Activated CD8-positive, alpha-beta T cell treated with anti-CD3 and anti-CD28 coated beads, Interleukin-2, amount 10 ng/mL, durations not matched to agents 7 days and 5 days (primary cell): ENCODE measurements around the gene SYNM. TPM values are rescaled to one million over a fixed set of nuclear protein-coding genes. Genes with fewer than 3 reads are reported as not detected.
"Not testable (repeated sequence)": the region's sequence is repeated elsewhere in the genome, so short reads cannot be mapped to it uniquely, and the experiment has no call there.

Source experiments
- ATAC-seq: fragments of 150-1000 bp; cut with Tn5 transposase; one replicate; pipeline ENCODE4 v1.10.0; 2021; ENCODE audit warnings: moderate library complexity
- CTCF ChIA-PET: fragments of 350-600 bp; sonication (Branson Sonifier 250); formaldehyde crosslinking; loops from one replicate; lab custom pipeline; 2021; ENCODE audit warnings: antibody characterized with exemption; lab: Charles Lee
- POLR2A ChIA-PET: fragments of 350-600 bp; sonication (Branson Sonifier 250); formaldehyde crosslinking; loops from one replicate; lab custom pipeline; 2021; ENCODE audit warnings: antibody characterized with exemption; lab: Charles Lee
- DNase-seq: peaks from one replicate; pipeline ENCODE4 v3.0.0-alpha.2; 2020
- H3K27ac Mint-ChIP-seq: one replicate; pipeline ENCODE4 v1.8.0; 2021; ENCODE audit warnings: mild to moderate bottlenecking, mixed read lengths
- H3K27me3 Mint-ChIP-seq: one replicate; pipeline ENCODE4 v1.8.0; 2021; ENCODE audit warnings: low read depth, mixed read lengths
- H3K36me3 Mint-ChIP-seq: one replicate; pipeline ENCODE4 v1.8.0; 2021; ENCODE audit warnings: low read depth, mixed read lengths
- H3K4me1 Mint-ChIP-seq: one replicate; pipeline ENCODE4 v1.8.0; 2021; ENCODE audit warnings: low read depth, mixed read lengths
- H3K4me3 Mint-ChIP-seq: one replicate; pipeline ENCODE4 v1.8.0; 2021; ENCODE audit warnings: mild to moderate bottlenecking, mixed read lengths
- H3K9me3 Mint-ChIP-seq: one replicate; pipeline ENCODE4 v1.8.0; 2022; ENCODE audit warnings: mixed read lengths; ENCODE audit not compliant: insufficient read depth
- total RNA-seq, 2 experiments: library from RNA; stranded (reverse); gene quantifications; one replicate each; pipeline ENCODE4 v1.2.3, GENCODE V29; 2021

Gene SYNM
- under 1 TPM; 0.18 to 0.29 TPM for total RNA-seq

GRCh38 chr15:99104788-99105513 is at the start of gene SYNM:
Gene SYNM (plus strand): TSS chr15:99105080. CDS start chr15:99105200, 120 bp downstream.
- Mint-ChIP-seq H3K27me3 (peaks cover 54% of the 10 kb centered on the region), H3K27ac (no peak within 1 kb of the TSS), H3K36me3 (no peaks in the 10 kb centered on the region), H3K4me3 (peak within 1 kb of the TSS; percentile 59), H3K9me3 (no peaks in the 10 kb centered on the region), H3K4me1 (peaks cover 28% of the 10 kb centered on the region)
- DNase-seq (peak; percentile 29), ATAC-seq (peak; percentile 50)
- POLR2A ChIA-PET, result no interaction called here
- CTCF ChIA-PET, result interaction anchor here (0.7 to 2.0 kb wide), 15 partner anchors 11 to 599 kb away, joined by 3 to 11 read pairs (median 5); no protein-coding TSS in a partner anchor

GRCh38 chr15:99055555-99056134 is 49.2 kb upstream of the SYNM start:
- H3K4me3 Mint-ChIP-seq, result no peak overlapping the region
- no peaks in the 10 kb centered on the region for H3K9me3 Mint-ChIP-seq
- ChIA-PET CTCF (interaction anchor here (0.6 to 0.9 kb wide), 2 partner anchors 21 to 97 kb away, joined by 3 read pairs; no protein-coding TSS in a partner anchor), POLR2A (no interaction called here)
- H3K27ac Mint-ChIP-seq, result no peak overlapping the region
- ATAC-seq (no peak), DNase-seq (no peak)
- no peaks in the 10 kb centered on the region for H3K36me3 Mint-ChIP-seq
- H3K27me3 Mint-ChIP-seq, result peaks cover 18% of the 10 kb centered on the region
- peaks cover 15% of the 10 kb centered on the region for H3K4me1 Mint-ChIP-seq

- ATAC-seq, result no peak
- Mint-ChIP-seq H3K36me3 (no peaks in the 10 kb centered on the region), H3K27me3 (peaks cover 28% of the 10 kb centered on the region), H3K27ac (no peak overlapping the region), H3K4me1 (peaks cover 14% of the 10 kb centered on the region), H3K4me3 (no peak overlapping the region), H3K9me3 (no peaks in the 10 kb centered on the region)
- no peak for DNase-seq
- POLR2A ChIA-PET, result no interaction called here
- CTCF ChIA-PET, result interaction anchor here (0.9 to 3.6 kb wide), 2 partner anchors 19 to 22 kb away, joined by 5 to 13 read pairs; no protein-coding TSS in a partner anchor
Observed at GRCh38 chr15:99057020-99057419, 47.9 kb upstream of the SYNM start.

- peaks cover 31% of the 10 kb centered on the region for H3K27me3 Mint-ChIP-seq
- H3K27ac Mint-ChIP-seq, result no peak overlapping the region
- peaks cover 9% of the 10 kb centered on the region for H3K4me1 Mint-ChIP-seq
- DNase-seq (no peak), ATAC-seq (no peak)
- CTCF ChIA-PET, result interaction anchor here (0.6 to 3.6 kb wide), 5 partner anchors 13 to 278 kb away, joined by 3 to 13 read pairs (median 8); no protein-coding TSS in a partner anchor
- peak overlapping the region; percentile 51 for H3K4me3 Mint-ChIP-seq
- no peaks in the 10 kb centered on the region for H3K36me3 Mint-ChIP-seq
- no peaks in the 10 kb centered on the region for H3K9me3 Mint-ChIP-seq
- POLR2A ChIA-PET, result no interaction called here
Observed at GRCh38 chr15:99057697-99058420, 47.0 kb upstream of the SYNM start.

- POLR2A ChIA-PET, result no interaction called here
- DNase-seq (no peak), ATAC-seq (peak; percentile 12)
- Mint-ChIP-seq H3K27ac (no peak overlapping the region), H3K27me3 (peaks cover 34% of the 10 kb centered on the region), H3K4me3 (peak overlapping the region; percentile 51), H3K4me1 (peaks cover 9% of the 10 kb centered on the region), H3K36me3 (no peaks in the 10 kb centered on the region), H3K9me3 (no peaks in the 10 kb centered on the region)
- CTCF ChIA-PET, result interaction anchor here (0.6 to 3.6 kb wide), 8 partner anchors 12 to 279 kb away, joined by 3 to 15 read pairs (median 8); no protein-coding TSS in a partner anchor
Observed at GRCh38 chr15:99058421-99058870, 46.4 kb upstream of the SYNM start.

- H3K4me3 Mint-ChIP-seq, result peak overlapping the region; percentile 62
- H3K36me3 Mint-ChIP-seq, result no peaks in the 10 kb centered on the region
- peaks cover 34% of the 10 kb centered on the region for H3K27me3 Mint-ChIP-seq
- peak; percentile 45 for DNase-seq
- ATAC-seq, result peak; percentile 84
- ChIA-PET POLR2A (no interaction called here), CTCF (interaction anchor here (1.0 to 3.6 kb wide), 9 partner anchors 9 to 424 kb away, joined by 3 to 15 read pairs (median 8); no protein-coding TSS in a partner anchor)
- H3K4me1 Mint-ChIP-seq, result peaks cover 9% of the 10 kb centered on the region
- no peak overlapping the region for H3K27ac Mint-ChIP-seq
- no peaks in the 10 kb centered on the region for H3K9me3 Mint-ChIP-seq
Observed at GRCh38 chr15:99059010-99059981, 45.6 kb upstream of the SYNM start.

GRCh38 chr15:99060186-99060585 is 44.7 kb upstream of the SYNM start:
- H3K4me3 Mint-ChIP-seq, result not testable (repeated sequence)

GRCh38 chr15:99062226-99062625 is 42.7 kb upstream of the SYNM start:
- no peaks in the 10 kb centered on the region for H3K9me3 Mint-ChIP-seq
- DNase-seq, result no peak
- ChIA-PET POLR2A (no interaction called here), CTCF (interaction anchor here (1.0 to 1.9 kb wide), 3 partner anchors 11 to 180 kb away, joined by 3 to 17 read pairs (median 4); no protein-coding TSS in a partner anchor)
- peaks cover 9% of the 10 kb centered on the region for H3K4me1 Mint-ChIP-seq
- H3K4me3 Mint-ChIP-seq, result no peak overlapping the region
- ATAC-seq, result no peak
- H3K36me3 Mint-ChIP-seq, result no peaks in the 10 kb centered on the region
- no peak overlapping the region for H3K27ac Mint-ChIP-seq
- H3K27me3 Mint-ChIP-seq, result peaks cover 33% of the 10 kb centered on the region

More at GRCh38 chr15:99060186-99060585, 44.7 kb upstream of the SYNM start:
- H3K9me3 Mint-ChIP-seq, DNase-seq, H3K36me3 Mint-ChIP-seq, POLR2A ChIA-PET, H3K27ac Mint-ChIP-seq, ATAC-seq, H3K4me1 Mint-ChIP-seq: not testable (repeated sequence)
- H3K27me3 Mint-ChIP-seq, result peaks cover 36% of the 10 kb centered on the region
- CTCF ChIA-PET, result interaction anchor here (1.4 to 3.6 kb wide), 4 partner anchors 16 to 425 kb away, joined by 3 to 15 read pairs (median 10); no protein-coding TSS in a partner anchor

- Mint-ChIP-seq H3K27ac (no peak overlapping the region), H3K4me1 (no peaks in the 10 kb centered on the region), H3K36me3 (no peaks in the 10 kb centered on the region), H3K4me3 (no peak overlapping the region), H3K27me3 (peaks cover 5% of the 10 kb centered on the region), H3K9me3 (no peaks in the 10 kb centered on the region)
- DNase-seq, result no peak
- CTCF ChIA-PET, result interaction anchor here (0.6 to 1.4 kb wide), 3 partner anchors 9 to 289 kb away, joined by 3 to 5 read pairs (median 5); no protein-coding TSS in a partner anchor
- ATAC-seq, result no peak
- POLR2A ChIA-PET, result interaction anchor here (0.7 kb wide), 1 partner anchor 196 kb away, joined by 3 read pairs; no protein-coding TSS in a partner anchor
Observed at GRCh38 chr15:99068186-99068585, 36.7 kb upstream of the SYNM start.

GRCh38 chr15:99070208-99070607 is 34.7 kb upstream of the SYNM start:
- Mint-ChIP-seq H3K4me1 (no peaks in the 10 kb centered on the region), H3K27me3 (peaks cover 4% of the 10 kb centered on the region), H3K4me3 (no peak overlapping the region), H3K27ac (no peak overlapping the region), H3K36me3 (no peaks in the 10 kb centered on the region), H3K9me3 (no peaks in the 10 kb centered on the region)
- DNase-seq, result no peak
- ATAC-seq, result no peak
- POLR2A ChIA-PET, result no interaction called here
- CTCF ChIA-PET, result interaction anchor here (2.7 kb wide), 1 partner anchor 11 kb away, joined by 8 read pairs; no protein-coding TSS in a partner anchor
